Choroid plexus epithelial cell (primary cell): ENCODE measurements around the gene RCAN2.
A peak's percentile ranks its signal among the peaks of the same experiment; 100 is the strongest.

Source experiments
- DNase-seq: peaks from one replicate; pipeline ENCODE4 v3.0.0-alpha.2; 2010; ENCODE audit warnings: low read depth
- H3K4me3 ChIP-seq: 2 replicates; pipeline ENCODE4 v1.5.1; 2011; ENCODE audit warnings: low read depth, mild to moderate bottlenecking, control low read depth, low read length, moderate library complexity
- CTCF ChIP-seq: conservative IDR thresholded peaks from 2 replicates; pipeline ENCODE4 v1.5.1; 2011; ENCODE audit warnings: low read depth, mild to moderate bottlenecking, control low read depth, inconsistent platforms, low read length, moderate library complexity

Gene RCAN2

DNA sequence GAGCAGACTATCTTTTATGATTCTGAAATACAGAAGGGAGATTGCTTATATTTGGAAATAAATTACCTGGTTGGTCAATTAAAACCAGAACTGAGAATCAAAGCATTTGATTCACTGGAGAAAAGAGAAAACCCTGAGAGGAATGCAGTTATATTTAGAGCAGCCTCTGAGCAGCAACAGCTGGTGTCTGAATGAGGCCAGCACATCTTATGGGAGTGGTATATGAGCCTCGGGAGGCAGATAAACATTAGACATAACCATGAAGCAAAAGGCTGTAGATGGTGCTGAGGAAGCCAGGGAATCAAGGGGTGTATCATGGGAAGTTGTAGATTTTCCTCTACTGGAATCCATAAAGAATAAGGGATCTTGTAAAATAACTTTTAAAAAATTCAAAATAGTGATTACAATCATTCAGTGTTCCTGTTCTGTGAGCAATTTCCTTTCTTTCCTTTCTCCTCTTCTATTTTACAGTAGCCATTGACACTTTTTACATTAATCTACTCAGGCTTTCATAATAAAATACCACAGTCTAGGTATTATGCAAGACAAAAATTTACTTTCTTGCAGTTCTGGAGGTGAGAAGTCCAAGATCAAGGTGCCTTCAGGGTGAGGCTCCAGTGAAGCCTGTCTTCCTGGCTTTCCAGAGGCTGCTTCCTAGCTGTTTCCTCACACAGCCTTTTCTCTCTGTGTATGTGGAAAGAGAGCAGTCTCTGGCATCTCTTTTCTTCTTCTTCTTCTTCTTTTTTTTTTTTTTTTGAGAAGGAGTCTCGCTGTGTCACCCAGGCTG is 287.7 kb downstream of the RCAN2 start:
- no peak for TF ChIP-seq CTCF
- DNase-seq = no peak
- H3K4me3 ChIP-seq = no peak overlapping the region

DNA sequence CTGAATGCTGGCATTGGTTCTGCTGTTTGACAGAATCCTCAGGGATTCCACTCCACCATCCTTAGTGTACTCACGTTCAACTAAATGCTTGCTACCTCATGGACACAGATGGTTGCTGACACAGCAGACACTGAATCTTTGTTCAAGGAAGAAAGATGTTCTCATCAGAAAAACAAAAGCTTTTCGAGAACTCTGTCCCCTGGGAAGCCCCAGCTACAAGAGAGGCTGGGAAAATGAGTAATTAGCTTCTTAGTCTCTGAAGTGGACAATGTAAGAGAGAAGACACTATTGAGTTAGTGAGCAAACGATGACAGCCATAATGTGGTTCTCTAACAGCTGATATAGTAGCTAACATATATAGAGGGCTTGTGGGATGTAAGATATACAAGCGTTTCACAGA is 289.5 kb downstream of the RCAN2 start:
- TF ChIP-seq CTCF = no peak
- no peak for DNase-seq

GRCh38 chr6:46199387-46199786 is 291.9 kb downstream of the RCAN2 start:
- no peak for DNase-seq
- no peak for TF ChIP-seq CTCF
- no peak overlapping the region for H3K4me3 ChIP-seq

More for the DNA sequence above, 289.5 kb downstream of the RCAN2 start:
- H3K4me3 ChIP-seq = no peak overlapping the region

- no peak for TF ChIP-seq CTCF
- DNase-seq = peak; percentile 76
- no peak overlapping the region for H3K4me3 ChIP-seq
Measured at GRCh38 chr6:46191961-46192360, 299.3 kb downstream of the RCAN2 start.

- TF ChIP-seq CTCF = no peak
- no peak overlapping the region for H3K4me3 ChIP-seq
- DNase-seq = no peak
Measured at GRCh38 chr6:46190889-46191288, 300.4 kb downstream of the RCAN2 start.

- DNase-seq = no peak
- no peak for TF ChIP-seq CTCF
- H3K4me3 ChIP-seq = no peak overlapping the region
Measured at GRCh38 chr6:46189726-46190125, 301.5 kb downstream of the RCAN2 start.

- DNase-seq = peak; percentile 7
- no peak for TF ChIP-seq CTCF
- H3K4me3 ChIP-seq = no peak overlapping the region
Measured at GRCh38 chr6:46186583-46186982, 304.7 kb downstream of the RCAN2 start.
